ENCODE results near the gene STUB1. TPM values are rescaled to one million over a fixed set of nuclear protein-coding genes. Genes with fewer than 3 reads are reported as not detected.

The STUB1 gene
- total and polyA plus RNA-seq, 10 of the 15 experiments (the other 5 are each of a cell fraction or from before 2014, with no cell fraction given), result 4.2 to 136 (median 67.1) TPM

DNA sequence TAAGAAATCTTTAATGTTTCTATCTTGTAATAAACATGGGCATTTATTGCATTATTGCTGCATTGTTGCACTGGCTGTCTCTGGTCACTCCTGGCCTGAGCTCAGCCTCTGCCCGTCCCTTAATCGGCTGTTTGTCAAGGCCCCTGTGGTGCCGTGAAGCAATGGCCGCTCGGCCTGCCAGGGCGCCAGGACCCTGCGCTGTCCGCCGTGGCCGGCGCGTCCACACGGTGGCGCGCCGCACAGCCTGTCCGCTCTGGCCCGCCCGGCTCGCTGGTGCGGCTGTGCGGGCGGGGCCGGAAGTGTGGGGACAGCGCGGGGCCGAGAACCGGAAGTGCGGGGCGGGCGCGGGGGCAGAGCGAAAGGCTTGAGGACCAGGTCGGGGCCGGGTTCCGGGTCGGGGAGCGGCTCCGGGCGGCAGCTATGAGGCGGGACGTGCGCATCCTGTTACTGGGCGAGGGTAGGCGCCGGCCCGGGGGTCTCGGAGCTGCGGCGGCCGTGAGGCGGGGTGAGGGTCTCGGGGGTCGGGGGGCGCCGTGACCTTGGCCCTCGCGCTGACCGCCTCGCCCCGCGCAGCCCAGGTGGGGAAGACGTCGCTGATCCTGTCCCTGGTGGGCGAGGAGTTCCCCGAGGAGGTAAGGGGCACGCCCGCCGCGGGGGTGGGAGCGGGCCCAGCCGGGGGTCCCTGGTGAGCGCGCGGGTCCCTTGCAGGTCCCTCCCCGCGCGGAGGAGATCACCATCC is 12.3 kb upstream of the STUB1 start, which contains the start of gene RHOT2 (continued):
- TF ChIP-seq, protein P1, sequence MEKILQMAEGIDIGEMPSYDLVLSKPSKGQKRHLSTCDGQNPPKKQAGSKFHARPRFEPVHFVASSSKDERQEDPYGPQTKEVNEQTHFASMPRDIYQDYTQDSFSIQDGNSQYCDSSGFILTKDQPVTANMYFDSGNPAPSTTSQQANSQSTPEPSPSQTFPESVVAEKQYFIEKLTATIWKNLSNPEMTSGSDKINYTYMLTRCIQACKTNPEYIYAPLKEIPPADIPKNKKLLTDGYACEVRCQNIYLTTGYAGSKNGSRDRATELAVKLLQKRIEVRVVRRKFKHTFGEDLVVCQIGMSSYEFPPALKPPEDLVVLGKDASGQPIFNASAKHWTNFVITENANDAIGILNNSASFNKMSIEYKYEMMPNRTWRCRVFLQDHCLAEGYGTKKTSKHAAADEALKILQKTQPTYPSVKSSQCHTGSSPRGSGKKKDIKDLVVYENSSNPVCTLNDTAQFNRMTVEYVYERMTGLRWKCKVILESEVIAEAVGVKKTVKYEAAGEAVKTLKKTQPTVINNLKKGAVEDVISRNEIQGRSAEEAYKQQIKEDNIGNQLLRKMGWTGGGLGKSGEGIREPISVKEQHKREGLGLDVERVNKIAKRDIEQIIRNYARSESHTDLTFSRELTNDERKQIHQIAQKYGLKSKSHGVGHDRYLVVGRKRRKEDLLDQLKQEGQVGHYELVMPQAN (conservative IDR thresholded peaks at IDR 0.05), result peak; percentile 76
- no peak for TF ChIP-seq MEF2B (IDR thresholded peaks at IDR 0.05; ENCODE audit: partially characterized antibody, poor library complexity, severe bottlenecking)
- no peak for TF ChIP-seq NFXL1 (IDR thresholded peaks at IDR 0.05; ENCODE audit: borderline replicate concordance)
- TF ChIP-seq, protein P2, sequence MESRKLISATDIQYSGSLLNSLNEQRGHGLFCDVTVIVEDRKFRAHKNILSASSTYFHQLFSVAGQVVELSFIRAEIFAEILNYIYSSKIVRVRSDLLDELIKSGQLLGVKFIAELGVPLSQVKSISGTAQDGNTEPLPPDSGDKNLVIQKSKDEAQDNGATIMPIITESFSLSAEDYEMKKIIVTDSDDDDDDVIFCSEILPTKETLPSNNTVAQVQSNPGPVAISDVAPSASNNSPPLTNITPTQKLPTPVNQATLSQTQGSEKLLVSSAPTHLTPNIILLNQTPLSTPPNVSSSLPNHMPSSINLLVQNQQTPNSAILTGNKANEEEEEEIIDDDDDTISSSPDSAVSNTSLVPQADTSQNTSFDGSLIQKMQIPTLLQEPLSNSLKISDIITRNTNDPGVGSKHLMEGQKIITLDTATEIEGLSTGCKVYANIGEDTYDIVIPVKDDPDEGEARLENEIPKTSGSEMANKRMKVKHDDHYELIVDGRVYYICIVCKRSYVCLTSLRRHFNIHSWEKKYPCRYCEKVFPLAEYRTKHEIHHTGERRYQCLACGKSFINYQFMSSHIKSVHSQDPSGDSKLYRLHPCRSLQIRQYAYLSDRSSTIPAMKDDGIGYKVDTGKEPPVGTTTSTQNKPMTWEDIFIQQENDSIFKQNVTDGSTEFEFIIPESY (IDR thresholded peaks at IDR 0.05), result peak; percentile 81; the same call in 1 of the 2 replicates
- peak; percentile 67; the same call in 1 of the 2 replicates for TF ChIP-seq POLR2AphosphoS2 (IDR thresholded peaks at IDR 0.05; ENCODE audit: low read depth, low read length)
- no peak for TF ChIP-seq RFX5 (IDR thresholded peaks at IDR 0.05; ENCODE audit: low read depth, low read length)
- TF ChIP-seq, protein P3, sequence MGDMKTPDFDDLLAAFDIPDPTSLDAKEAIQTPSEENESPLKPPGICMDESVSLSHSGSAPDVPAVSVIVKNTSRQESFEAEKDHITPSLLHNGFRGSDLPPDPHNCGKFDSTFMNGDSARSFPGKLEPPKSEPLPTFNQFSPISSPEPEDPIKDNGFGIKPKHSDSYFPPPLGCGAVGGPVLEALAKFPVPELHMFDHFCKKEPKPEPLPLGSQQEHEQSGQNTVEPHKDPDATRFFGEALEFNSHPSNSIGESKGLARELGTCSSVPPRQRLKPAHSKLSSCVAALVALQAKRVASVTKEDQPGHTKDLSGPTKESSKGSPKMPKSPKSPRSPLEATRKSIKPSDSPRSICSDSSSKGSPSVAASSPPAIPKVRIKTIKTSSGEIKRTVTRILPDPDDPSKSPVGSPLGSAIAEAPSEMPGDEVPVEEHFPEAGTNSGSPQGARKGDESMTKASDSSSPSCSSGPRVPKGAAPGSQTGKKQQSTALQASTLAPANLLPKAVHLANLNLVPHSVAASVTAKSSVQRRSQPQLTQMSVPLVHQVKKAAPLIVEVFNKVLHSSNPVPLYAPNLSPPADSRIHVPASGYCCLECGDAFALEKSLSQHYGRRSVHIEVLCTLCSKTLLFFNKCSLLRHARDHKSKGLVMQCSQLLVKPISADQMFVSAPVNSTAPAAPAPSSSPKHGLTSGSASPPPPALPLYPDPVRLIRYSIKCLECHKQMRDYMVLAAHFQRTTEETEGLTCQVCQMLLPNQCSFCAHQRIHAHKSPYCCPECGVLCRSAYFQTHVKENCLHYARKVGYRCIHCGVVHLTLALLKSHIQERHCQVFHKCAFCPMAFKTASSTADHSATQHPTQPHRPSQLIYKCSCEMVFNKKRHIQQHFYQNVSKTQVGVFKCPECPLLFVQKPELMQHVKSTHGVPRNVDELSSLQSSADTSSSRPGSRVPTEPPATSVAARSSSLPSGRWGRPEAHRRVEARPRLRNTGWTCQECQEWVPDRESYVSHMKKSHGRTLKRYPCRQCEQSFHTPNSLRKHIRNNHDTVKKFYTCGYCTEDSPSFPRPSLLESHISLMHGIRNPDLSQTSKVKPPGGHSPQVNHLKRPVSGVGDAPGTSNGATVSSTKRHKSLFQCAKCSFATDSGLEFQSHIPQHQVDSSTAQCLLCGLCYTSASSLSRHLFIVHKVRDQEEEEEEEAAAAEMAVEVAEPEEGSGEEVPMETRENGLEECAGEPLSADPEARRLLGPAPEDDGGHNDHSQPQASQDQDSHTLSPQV (IDR thresholded peaks at IDR 0.05), result peak; percentile 96
- TF ChIP-seq ETV6 (conservative IDR thresholded peaks at IDR 0.05 in 1 of 2, IDR thresholded peaks at IDR 0.05 in 1 of 2; ENCODE audit: borderline replicate concordance in 1 of 2, low read depth in 1 of 2), result no peak
- peak; percentile 93 for TF ChIP-seq LARP7 (IDR thresholded peaks at IDR 0.05)
- TF ChIP-seq, protein P4, sequence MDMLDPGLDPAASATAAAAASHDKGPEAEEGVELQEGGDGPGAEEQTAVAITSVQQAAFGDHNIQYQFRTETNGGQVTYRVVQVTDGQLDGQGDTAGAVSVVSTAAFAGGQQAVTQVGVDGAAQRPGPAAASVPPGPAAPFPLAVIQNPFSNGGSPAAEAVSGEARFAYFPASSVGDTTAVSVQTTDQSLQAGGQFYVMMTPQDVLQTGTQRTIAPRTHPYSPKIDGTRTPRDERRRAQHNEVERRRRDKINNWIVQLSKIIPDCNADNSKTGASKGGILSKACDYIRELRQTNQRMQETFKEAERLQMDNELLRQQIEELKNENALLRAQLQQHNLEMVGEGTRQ (IDR thresholded peaks at IDR 0.05; ENCODE audit: borderline replicate concordance, low read depth, low read length), result no peak
- TF ChIP-seq SIN3A (IDR thresholded peaks at IDR 0.05; ENCODE audit: low read depth, low read length), result no peak
- TF ChIP-seq PML (IDR thresholded peaks at IDR 0.05; ENCODE audit: low read length), result no peak
- TF ChIP-seq TAF1 (IDR thresholded peaks at IDR 0.05; ENCODE audit: borderline replicate concordance, low read depth, low read length), result peak; percentile 77; the same call in 1 of the 2 replicates
- TF ChIP-seq SRF (IDR thresholded peaks at IDR 0.05; ENCODE audit: low read depth in 2 of 2, low read length in 2 of 2), result 0 out of 4 replicates have a peak, but pooled peaks of 1 of the 2 experiments have one; percentile 51
- TF ChIP-seq TBL1XR1 (IDR thresholded peaks at IDR 0.05; ENCODE audit: low read depth, low read length), result no peak; the same call in 1 of the 2 replicates
- TF ChIP-seq PAX8 (IDR thresholded peaks at IDR 0.05), result no peak
- TF ChIP-seq KAT2A (conservative IDR thresholded peaks at IDR 0.05; ENCODE audit: control insufficient read depth, low read depth, low read length), result no peak
